ENCODE data around the gene ROGDI.

- TF ChIP-seq, protein P1, sequence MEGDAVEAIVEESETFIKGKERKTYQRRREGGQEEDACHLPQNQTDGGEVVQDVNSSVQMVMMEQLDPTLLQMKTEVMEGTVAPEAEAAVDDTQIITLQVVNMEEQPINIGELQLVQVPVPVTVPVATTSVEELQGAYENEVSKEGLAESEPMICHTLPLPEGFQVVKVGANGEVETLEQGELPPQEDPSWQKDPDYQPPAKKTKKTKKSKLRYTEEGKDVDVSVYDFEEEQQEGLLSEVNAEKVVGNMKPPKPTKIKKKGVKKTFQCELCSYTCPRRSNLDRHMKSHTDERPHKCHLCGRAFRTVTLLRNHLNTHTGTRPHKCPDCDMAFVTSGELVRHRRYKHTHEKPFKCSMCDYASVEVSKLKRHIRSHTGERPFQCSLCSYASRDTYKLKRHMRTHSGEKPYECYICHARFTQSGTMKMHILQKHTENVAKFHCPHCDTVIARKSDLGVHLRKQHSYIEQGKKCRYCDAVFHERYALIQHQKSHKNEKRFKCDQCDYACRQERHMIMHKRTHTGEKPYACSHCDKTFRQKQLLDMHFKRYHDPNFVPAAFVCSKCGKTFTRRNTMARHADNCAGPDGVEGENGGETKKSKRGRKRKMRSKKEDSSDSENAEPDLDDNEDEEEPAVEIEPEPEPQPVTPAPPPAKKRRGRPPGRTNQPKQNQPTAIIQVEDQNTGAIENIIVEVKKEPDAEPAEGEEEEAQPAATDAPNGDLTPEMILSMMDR (IDR thresholded peaks at IDR 0.05; ENCODE audit: low read depth, low read length): no peak
- TF ChIP-seq POLR2A (IDR thresholded peaks at IDR 0.05; ENCODE audit: extremely low read depth, insufficient read length) (no peak), MAX (IDR thresholded peaks at IDR 0.05; ENCODE audit: low read depth, low read length) (no peak)
These were observed 44.1 kb upstream of the ROGDI start for GRCh38 chr16:4846503-4846900.
